GM23338 (cell line): ENCODE measurements around the gene STEAP3.

ENCODE experiments used
- CTCF ChIP-seq, 2 experiments: fragments of 200-600 bp in 1 of 2; sonication (generic) in 1 of 2; conservative IDR thresholded peaks; 2 replicates each; pipeline versions ENCODE4 v1.5.1 to v1.6.1; 2016 to 2017; ENCODE audit warnings: antibody characterized with exemption in 2 of 2, low read depth in 2 of 2, mild to moderate bottlenecking in 2 of 2, moderate library complexity in 1 of 2
- ETS1 ChIP-seq: IDR thresholded peaks from 2 replicates; pipeline ENCODE4 v1.6.1; 2016; ENCODE audit warnings: antibody characterized with exemption
- EZH2 ChIP-seq: fragments of 200-600 bp; sonication (generic); IDR thresholded peaks from one replicate; pipeline ENCODE4 v1.8.0; 2017; ENCODE audit warnings: antibody characterized with exemption, mild to moderate bottlenecking, low read depth; ENCODE audit not compliant: unreplicated experiment
- EZH2phosphoT487 ChIP-seq: fragments of 200-600 bp; sonication (generic); IDR thresholded peaks from one replicate; pipeline ENCODE4 v1.8.1; 2018; ENCODE audit warnings: antibody characterized with exemption; ENCODE audit not compliant: unreplicated experiment
- POLR2AphosphoS5 ChIP-seq: IDR thresholded peaks from 2 replicates; pipeline ENCODE4 v1.6.1; 2016; ENCODE audit warnings: antibody characterized with exemption, low read depth
- REST ChIP-seq: IDR thresholded peaks from one replicate; pipeline ENCODE4 v1.6.1; 2018; ENCODE audit warnings: antibody characterized with exemption; ENCODE audit not compliant: unreplicated experiment
- STAT1 ChIP-seq: IDR thresholded peaks from one replicate; pipeline ENCODE4 v1.6.1; 2016; ENCODE audit warnings: antibody characterized with exemption; ENCODE audit not compliant: unreplicated experiment
- ZNF114 ChIP-seq: fragments of 250-450 bp; sonication (Bioruptor Pico); IDR thresholded peaks from 2 replicates; pipeline ENCODE4 v1.5.0; 2020; ENCODE audit warnings: mild to moderate bottlenecking, moderate library complexity
- ZNF462 ChIP-seq: fragments of 250-450 bp; sonication (Bioruptor Pico); IDR thresholded peaks from 2 replicates; pipeline ENCODE4 v1.5.0; 2020; ENCODE audit warnings: mild to moderate bottlenecking, moderate library complexity

- no peak for TF ChIP-seq CTCF (conservative IDR thresholded peaks at IDR 0.05; ENCODE audit: low read depth in 2 of 2)
- TF ChIP-seq EZH2, result no peak
- TF ChIP-seq POLR2AphosphoS5, result no peak
- TF ChIP-seq EZH2phosphoT487, result no peak
- TF ChIP-seq STAT1, result no peak
- no peak for TF ChIP-seq ZNF462
- TF ChIP-seq ETS1, result no peak
- TF ChIP-seq ZNF114 (CRISPR knock-in tag), result no peak
- no peak for TF ChIP-seq REST
These were observed 19.1 kb upstream of the STEAP3 start for GRCh38 chr2:119204525-119204924.
